Natural killer cell (primary cell): ENCODE results near the gene ZC3H10. TPM values are rescaled to one million over a fixed set of nuclear protein-coding genes. Genes with fewer than 3 reads are reported as not detected.
A peak's percentile ranks its signal among the peaks of the same experiment; 100 is the strongest.

Experiments used
- ATAC-seq, 3 donors: fragments of 150-1000 bp in 2 of 3; fragments of 200-7000 bp in 1 of 3; cut with Tn5 transposase; 1 replicate in 1 of 3; 2 replicates in 2 of 3; pipeline ENCODE4 v1.10.0; 2021; ENCODE audit warnings: mild to moderate bottlenecking in 2 of 3, moderate library complexity in 2 of 3
- DNase-seq, 2 donors: peaks; one replicate each; pipeline versions ENCODE4 v3.0.0 to v3.0.0-alpha.2; 2013 to 2021; ENCODE audit warnings: mixed read lengths in 1 of 2
- H3K27ac ChIP-seq: one replicate; pipeline ENCODE4 v1.5.1; 2013; ENCODE audit warnings: mild to moderate bottlenecking, low read length
- H3K27me3 ChIP-seq: one replicate; pipeline ENCODE4 v1.6.1; 2013; ENCODE audit warnings: low read length; ENCODE audit not compliant: control insufficient read depth, insufficient read depth
- H3K36me3 ChIP-seq: one replicate; pipeline ENCODE4 v1.6.1; 2013; ENCODE audit warnings: low read length; ENCODE audit not compliant: control insufficient read depth, insufficient read depth
- H3K4me1 ChIP-seq: one replicate; pipeline ENCODE4 v1.6.1; 2013; ENCODE audit warnings: low read length; ENCODE audit not compliant: control insufficient read depth, insufficient read depth
- H3K4me3 ChIP-seq: one replicate; pipeline ENCODE4 v1.5.1; 2013; ENCODE audit warnings: low read length
- H3K9me3 ChIP-seq: one replicate; pipeline ENCODE4 v1.6.1; 2013; ENCODE audit warnings: low read length; ENCODE audit not compliant: control insufficient read depth, insufficient read depth
- H3K27ac Mint-ChIP-seq, 2 donors: one replicate each; pipeline ENCODE4 v1.8.0; 2022; ENCODE audit warnings: mild to moderate bottlenecking in 2 of 2, mixed read lengths in 2 of 2, moderate library complexity in 1 of 2
- H3K27me3 Mint-ChIP-seq, 2 donors: one replicate each; pipeline ENCODE4 v1.8.0; 2022; ENCODE audit warnings: low read depth in 2 of 2, mixed read lengths in 2 of 2
- H3K36me3 Mint-ChIP-seq: one replicate; pipeline ENCODE4 v1.8.0; 2022; ENCODE audit warnings: mixed read lengths
- H3K4me1 Mint-ChIP-seq, 2 donors: one replicate each; pipeline ENCODE4 v1.8.0; 2022; ENCODE audit warnings: mixed read lengths in 2 of 2
- H3K4me3 Mint-ChIP-seq: one replicate; pipeline ENCODE4 v1.8.0; 2022; ENCODE audit warnings: mild to moderate bottlenecking, moderate library complexity, mixed read lengths
- H3K9me3 Mint-ChIP-seq, 2 donors: one replicate each; pipeline ENCODE4 v1.8.0; 2022; ENCODE audit warnings: mixed read lengths in 2 of 2
- WGBS: methylation state at CpG from one replicate; pipeline ENCODE4 v1.1.7; 2013; ENCODE audit warnings: missing lambda C conversion rate; ENCODE audit not compliant: insufficient coverage; 5-methylcytosine and 5-hydroxymethylcytosine counted together
- intact Hi-C: fragments of 100-400 bp; cut with micrococcal nuclease; formaldehyde crosslinking; loops from one replicate; pipeline ENCODE4 v1.14.2; 2022
- total RNA-seq, 4 donors: library from RNA; stranded (reverse); fragments of 120-200 nt in 1 of 4; gene quantifications; one replicate each; pipeline versions ENCODE4 v1.2.3 to v1.2.4, GENCODE V29; 2013 to 2022
- TF ChIP-seq, protein P1 (sequence below): fragments of 200-600 bp; IDR thresholded peaks from one replicate; pipeline ENCODE4 v1.8.0; 2022; ENCODE audit warnings: antibody characterized with exemption

ZC3H10 gene
- total RNA-seq, 3 donors from 2014 or later (not counting 1 experiment from before 2014, with no cell fraction given) = 12.0 to 24.3 (median 16.2) TPM

DNA sequence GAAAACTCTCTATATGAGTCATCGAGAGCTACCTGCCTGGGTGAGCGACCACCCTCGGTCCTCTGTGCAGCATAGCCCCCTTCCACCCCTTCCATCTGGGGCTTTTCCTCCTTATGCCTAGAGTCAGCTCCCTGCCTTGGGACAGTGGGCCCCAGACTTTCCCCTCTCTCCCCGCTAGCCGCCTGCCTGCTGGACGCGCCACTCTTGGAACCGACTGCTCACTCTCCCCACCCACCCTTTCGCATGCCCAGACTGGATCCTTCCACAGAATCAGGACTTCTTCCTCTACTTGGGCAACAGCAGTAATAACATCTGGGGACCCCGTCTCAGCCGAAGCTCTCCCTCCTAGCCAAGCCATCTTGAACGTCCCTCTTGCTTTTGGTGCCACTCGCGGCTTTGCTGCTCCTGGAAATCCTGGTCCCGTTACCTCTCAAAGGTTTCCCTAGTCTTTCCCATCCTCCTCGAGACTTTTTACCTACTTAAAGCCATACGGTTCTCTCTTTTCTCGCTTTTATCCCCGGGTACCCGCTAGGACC is 10.7 kb downstream of the ZC3H10 start:
- Mint-ChIP-seq H3K27me3 (no peaks in the 10 kb centered on the region), H3K27ac (peak overlapping the region; percentile 88 to 93), H3K9me3 (no peaks in the 10 kb centered on the region), H3K4me1 (peaks cover 52 to 66% of the 10 kb centered on the region in 2 donors), H3K4me3 (peak overlapping the region; percentile 97), H3K36me3 (peaks cover 18% of the 10 kb centered on the region)
- peaks cover 38% of the 10 kb centered on the region for H3K36me3 ChIP-seq
- H3K4me3 ChIP-seq = peak overlapping the region; percentile 90
- peak overlapping the region; percentile 85 for H3K27ac ChIP-seq
- ATAC-seq (no peak), DNase-seq (peak in 1 of 2 donors; percentile 56)
- TF ChIP-seq, protein P1, sequence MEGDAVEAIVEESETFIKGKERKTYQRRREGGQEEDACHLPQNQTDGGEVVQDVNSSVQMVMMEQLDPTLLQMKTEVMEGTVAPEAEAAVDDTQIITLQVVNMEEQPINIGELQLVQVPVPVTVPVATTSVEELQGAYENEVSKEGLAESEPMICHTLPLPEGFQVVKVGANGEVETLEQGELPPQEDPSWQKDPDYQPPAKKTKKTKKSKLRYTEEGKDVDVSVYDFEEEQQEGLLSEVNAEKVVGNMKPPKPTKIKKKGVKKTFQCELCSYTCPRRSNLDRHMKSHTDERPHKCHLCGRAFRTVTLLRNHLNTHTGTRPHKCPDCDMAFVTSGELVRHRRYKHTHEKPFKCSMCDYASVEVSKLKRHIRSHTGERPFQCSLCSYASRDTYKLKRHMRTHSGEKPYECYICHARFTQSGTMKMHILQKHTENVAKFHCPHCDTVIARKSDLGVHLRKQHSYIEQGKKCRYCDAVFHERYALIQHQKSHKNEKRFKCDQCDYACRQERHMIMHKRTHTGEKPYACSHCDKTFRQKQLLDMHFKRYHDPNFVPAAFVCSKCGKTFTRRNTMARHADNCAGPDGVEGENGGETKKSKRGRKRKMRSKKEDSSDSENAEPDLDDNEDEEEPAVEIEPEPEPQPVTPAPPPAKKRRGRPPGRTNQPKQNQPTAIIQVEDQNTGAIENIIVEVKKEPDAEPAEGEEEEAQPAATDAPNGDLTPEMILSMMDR = no peak
- H3K27me3 ChIP-seq = no peaks in the 10 kb centered on the region
- WGBS = 0% methylated on average over 20 of the region's 20 CpGs
- peaks cover 45% of the 10 kb centered on the region for H3K4me1 ChIP-seq
- intact Hi-C loops = loop anchor here (1.0 to 5.0 kb wide), 2 partner anchors 24 to 189 kb away; partner anchors contain the start of genes CNPY2 and MYL6B
- no peaks in the 10 kb centered on the region for H3K9me3 ChIP-seq

DNA sequence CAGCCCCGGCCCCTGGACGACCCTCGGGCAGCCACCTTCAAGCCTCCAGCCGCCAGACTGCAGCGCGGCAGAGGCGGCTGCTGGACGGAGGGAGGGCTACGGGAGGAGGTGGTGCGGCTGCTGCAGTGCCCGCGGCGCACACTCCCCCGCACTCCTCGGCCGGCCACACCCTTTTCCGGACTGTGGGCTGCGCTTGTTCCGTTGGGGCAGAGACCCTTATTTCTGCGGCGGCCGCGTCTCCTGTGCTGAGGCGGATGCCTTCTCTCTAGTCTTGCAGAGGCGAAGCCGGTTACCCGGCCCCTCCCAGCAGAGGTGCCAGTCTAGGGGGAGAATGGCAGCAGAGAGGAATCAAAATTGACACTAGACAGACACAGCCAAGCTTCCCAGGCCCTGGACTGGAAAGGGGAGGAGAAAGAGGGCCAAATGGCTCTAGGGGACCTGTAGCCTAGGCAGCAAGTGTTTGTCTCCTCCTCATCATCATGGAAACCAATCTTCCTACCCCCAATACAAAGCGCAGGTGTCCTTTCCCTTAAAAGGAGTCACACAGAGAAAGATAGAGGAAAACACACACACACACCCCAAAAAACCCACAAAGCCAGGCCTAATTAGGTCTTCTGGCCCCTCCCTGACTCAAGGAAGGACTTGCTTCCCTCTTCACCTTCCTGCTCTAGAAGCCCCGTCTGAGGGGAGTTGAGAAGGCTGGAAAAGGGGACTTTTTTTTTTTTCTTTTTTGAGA is 11.3 kb downstream of the ZC3H10 start:
- peaks cover 45% of the 10 kb centered on the region for H3K4me1 ChIP-seq
- peak overlapping the region; percentile 85 for H3K27ac ChIP-seq
- peak; percentile 5 to 33 (median 30) for ATAC-seq
- DNase-seq = peak; percentile 58 to 82
- H3K36me3 ChIP-seq = peaks cover 41% of the 10 kb centered on the region
- no peaks in the 10 kb centered on the region for H3K27me3 ChIP-seq
- peak overlapping the region; percentile 97 for H3K4me3 Mint-ChIP-seq
- H3K4me1 Mint-ChIP-seq = peaks cover 52 to 59% of the 10 kb centered on the region in 2 donors
- intact Hi-C loops = loop anchor here (5.0 kb wide), 1 partner anchor 188 kb away; the partner anchor contains the start of gene CNPY2
- H3K9me3 ChIP-seq = no peaks in the 10 kb centered on the region
- no peaks in the 10 kb centered on the region for H3K9me3 Mint-ChIP-seq
- TF ChIP-seq, protein P1 = no peak
- 0% methylated on average over 28 of the region's 29 CpGs for WGBS
- H3K4me3 ChIP-seq = peak overlapping the region; percentile 90
- H3K27me3 Mint-ChIP-seq = no peaks in the 10 kb centered on the region
- H3K27ac Mint-ChIP-seq = peak overlapping the region; percentile 88 to 93
- peaks cover 18% of the 10 kb centered on the region for H3K36me3 Mint-ChIP-seq

DNA sequence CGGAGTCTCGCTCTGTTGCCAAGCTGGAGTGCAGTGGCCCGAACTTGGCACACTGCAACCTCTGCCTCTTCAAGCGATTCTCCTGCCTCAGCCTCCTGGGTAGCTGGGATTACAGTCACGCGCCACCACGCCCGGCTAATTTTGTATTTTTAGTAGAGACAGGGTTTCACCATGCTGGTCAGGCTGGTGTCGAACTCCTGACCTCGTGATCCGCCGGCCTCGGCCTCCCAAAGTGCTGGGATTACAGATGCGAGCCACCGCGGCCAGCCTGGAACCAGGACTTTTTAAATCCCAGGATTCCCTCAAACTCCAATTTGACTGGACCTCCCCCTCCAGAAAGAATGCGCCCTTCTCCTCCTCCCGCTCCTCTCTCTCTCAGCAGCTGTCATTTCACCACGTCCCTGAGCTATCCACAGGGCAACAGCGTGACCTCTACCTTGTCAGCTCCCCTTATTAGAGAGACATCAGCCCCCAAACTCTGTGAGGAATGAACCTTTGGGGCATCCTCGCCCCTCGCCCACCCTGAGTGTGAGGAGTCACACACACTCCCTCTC is 12.0 kb downstream of the ZC3H10 start:
- H3K27me3 ChIP-seq = no peaks in the 10 kb centered on the region
- Mint-ChIP-seq H3K4me1 (peaks cover 52 to 58% of the 10 kb centered on the region in 2 donors), H3K27ac (peak overlapping the region; percentile 88 to 93), H3K9me3 (no peaks in the 10 kb centered on the region), H3K4me3 (peak overlapping the region; percentile 97), H3K36me3 (peaks cover 18% of the 10 kb centered on the region), H3K27me3 (no peaks in the 10 kb centered on the region)
- peaks cover 44% of the 10 kb centered on the region for H3K36me3 ChIP-seq
- peak overlapping the region; percentile 85 for H3K27ac ChIP-seq
- ATAC-seq = no peak
- 57% methylated on average over 22 of the region's 22 CpGs for WGBS
- peak overlapping the region; percentile 90 for H3K4me3 ChIP-seq
- H3K4me1 ChIP-seq = peaks cover 45% of the 10 kb centered on the region
- TF ChIP-seq, protein P1 = no peak
- no peak for DNase-seq
- no peaks in the 10 kb centered on the region for H3K9me3 ChIP-seq
- intact Hi-C loops = loop anchor here (5.0 kb wide), 1 partner anchor 187 kb away; the partner anchor contains the start of gene CNPY2
